ENCODE data around the gene HAGHL. TPM values are rescaled to one million over a fixed set of nuclear protein-coding genes. Genes with fewer than 3 reads are reported as not detected.

HAGHL gene, protein sequence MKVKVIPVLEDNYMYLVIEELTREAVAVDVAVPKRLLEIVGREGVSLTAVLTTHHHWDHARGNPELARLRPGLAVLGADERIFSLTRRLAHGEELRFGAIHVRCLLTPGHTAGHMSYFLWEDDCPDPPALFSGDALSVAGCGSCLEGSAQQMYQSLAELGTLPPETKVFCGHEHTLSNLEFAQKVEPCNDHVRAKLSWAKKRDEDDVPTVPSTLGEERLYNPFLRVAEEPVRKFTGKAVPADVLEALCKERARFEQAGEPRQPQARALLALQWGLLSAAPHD
- total RNA-seq = 1 to 10 TPM; 3.6 to 4.1 TPM
- long read RNA-seq, donor 1, partial matches to known transcripts = 0 of 3 reads
- long read RNA-seq, donor 1, other reads (novel, unspliced or antisense) = 2 of 3 reads
- long read RNA-seq, donor 2, transcript HAGHL-203 (8 exons, 1,347 nt) = major isoform, 7 of 11 reads
- long read RNA-seq, donor 2, partial matches to known transcripts = 0 of 11 reads
- long read RNA-seq, donor 2, other reads (novel, unspliced or antisense) = 4 of 11 reads

DNA sequence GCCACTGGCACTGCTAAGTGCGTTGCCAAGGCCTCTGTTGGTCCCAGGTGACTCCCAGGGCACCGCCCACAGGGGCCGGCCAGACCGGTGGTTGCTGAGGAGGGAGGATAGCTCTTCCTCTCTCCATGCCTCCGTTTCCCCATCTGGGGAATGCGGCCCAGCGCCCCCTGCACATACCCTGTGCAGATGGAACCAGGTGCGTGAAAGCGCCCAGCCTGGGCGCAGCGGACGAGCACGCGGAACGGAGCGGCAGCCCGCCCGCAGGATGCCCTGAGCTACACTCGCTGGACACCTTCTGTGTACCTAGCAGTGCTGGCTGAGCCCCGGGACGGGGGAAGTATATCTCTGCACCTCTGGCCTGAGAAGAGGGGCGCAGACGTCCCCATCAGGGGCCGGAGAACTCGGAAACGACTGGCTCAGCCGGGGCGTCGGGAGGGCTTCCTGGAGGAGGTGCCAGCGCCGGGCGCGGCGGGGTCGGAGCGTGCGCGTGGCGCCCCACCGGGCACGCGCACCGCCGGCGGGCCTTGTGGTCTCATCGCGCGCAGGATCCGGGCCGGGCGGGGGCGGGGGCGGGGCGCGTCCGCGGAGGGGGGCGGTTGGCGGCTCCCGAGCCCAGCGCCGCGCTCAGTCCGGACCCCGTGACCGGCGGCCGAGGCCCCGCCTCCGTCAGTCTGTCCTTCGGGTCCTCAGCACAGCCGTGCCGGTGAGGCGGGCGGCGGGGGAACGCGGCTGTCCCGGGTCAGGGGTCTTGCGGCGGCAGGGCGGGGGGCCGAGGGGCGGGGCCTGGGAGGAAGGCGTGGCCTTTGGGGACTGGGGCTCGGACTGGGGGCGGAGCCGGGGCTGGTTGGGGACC is at the start of gene HAGHL, which contains the start of gene CCDC78:
TSS of gene HAGHL (plus strand) at position 669 of the 853 bp plus-strand sequence. CDS start 404 bp downstream, outside the sequence.
TSS of gene CCDC78 (minus strand) at position 6 of the 853 bp plus-strand sequence. CDS start 76 bp downstream, outside the sequence.
- intact Hi-C loops (cut with DNase I) = no loop called here
- no peak for DNase-seq (ENCODE audit: low spot score)

DNA sequence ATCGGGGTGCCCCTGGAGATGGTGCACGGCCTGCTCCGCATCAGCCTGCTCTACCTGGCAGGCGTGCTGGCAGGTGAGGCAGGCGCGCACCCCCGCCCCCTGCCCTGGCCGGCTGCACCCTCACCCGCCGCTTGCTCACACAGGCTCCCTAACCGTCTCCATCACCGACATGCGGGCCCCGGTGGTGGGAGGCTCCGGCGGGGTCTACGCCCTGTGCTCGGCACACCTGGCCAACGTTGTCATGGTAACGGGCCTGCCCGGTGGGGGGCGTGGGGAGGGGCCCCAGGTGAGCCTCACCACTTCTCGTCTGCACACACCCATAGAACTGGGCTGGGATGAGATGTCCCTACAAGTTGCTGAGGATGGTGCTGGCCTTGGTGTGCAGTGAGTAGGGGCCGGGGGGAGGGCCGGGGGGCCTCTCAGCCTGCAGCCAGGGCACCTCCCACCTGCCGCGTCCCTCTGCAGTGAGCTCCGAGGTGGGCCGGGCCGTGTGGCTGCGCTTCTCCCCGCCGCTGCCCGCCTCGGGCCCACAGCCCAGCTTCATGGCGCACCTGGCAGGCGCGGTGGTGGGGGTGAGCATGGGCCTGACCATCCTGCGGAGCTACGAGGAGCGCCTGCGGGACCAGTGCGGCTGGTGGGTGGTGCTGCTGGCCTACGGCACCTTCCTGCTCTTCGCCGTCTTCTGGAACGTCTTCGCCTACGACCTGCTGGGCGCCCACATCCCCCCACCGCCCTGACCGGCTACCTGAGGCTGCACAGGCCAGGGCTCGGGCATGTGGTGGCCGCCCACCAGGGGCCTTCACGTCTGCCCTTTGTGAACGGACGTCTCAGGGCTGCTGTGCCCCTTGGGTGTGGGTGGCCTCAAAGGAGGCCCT is 49.4 kb upstream of the HAGHL start:
- intact Hi-C loops (cut with DNase I) = no loop called here
- DNase-seq (ENCODE audit: low spot score) = no peak

DNA sequence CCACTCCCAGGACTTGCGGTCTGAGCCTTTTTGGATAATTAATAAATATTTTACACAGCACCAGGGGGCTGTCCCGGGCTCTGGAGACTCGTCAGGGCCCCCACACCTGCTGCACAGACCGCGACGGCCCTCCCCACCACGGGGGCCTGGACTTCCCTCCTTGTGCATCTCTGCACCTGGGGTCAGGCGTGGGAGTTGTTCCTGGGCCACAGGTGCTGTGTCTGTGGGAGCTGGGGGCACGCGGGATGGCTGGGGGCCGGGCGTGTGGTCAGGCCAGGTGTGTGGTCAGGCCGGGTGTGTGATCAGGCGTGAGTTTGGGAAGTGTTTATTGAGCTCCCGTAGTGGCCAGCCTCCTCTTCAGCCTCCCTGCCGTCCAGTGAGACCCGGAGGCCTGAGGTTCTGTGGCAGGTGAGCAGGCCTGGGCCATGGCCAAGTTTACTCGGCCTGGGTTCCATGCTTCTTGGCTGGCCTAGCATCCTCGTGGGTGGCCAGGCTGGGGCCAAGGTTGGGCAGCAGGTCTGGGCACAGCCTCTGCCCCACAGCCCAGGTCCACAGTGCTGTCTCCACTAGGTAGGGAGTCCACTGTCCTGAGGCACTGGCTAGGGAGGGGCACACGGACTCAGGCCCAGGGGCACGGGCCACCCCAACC is 48.6 kb upstream of the HAGHL start:
- intact Hi-C loops (cut with DNase I) = no loop called here
- no peak for DNase-seq (ENCODE audit: low spot score)

DNA sequence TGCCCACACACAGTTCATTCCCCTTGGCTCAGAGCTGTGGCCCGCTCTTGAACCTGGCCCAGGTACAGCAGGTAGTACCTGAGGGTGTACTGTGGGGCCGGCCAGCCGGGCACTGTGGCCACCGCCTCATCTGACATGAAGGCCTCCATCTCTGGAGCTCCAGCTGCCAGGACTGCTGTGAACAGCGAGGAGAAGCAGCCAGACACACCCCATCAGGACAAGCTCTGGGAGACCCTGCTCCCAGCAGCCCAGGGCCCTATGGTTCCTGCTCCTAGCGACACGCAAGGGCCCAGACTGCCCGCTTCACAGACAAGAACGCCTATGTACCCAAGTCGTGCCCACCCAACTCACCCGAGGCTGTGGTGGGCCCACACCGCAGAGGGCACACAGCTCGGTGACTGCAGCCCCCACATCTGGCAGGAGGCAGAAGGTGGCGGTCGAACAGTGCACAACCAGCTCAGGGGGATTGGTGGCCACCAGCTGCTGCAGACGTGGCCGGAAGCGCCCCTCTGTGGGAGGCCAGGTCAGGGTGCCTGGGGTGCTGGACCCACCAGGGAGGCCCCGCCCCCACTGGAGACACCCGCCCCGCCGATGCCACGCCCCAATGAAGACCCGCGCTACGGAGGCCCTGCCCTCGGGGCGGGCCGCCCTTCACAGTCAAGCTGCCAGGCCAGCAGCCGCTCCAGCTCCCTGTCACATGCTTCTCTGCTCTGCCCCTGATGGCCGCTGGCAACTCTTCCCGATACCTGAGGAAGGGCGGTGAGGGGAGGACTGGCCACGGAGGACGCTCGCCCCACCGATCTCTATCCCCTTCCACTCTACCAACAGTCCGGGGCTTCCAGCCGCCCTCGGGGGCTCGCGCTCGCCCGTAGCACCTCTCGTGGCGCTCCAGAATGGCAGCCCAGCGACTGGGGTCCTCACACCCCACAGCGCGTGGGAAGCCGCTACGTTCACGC is 47.8 kb upstream of the HAGHL start:
- intact Hi-C loops (cut with DNase I) = no loop called here
- no peak for DNase-seq (ENCODE audit: low spot score)

DNA sequence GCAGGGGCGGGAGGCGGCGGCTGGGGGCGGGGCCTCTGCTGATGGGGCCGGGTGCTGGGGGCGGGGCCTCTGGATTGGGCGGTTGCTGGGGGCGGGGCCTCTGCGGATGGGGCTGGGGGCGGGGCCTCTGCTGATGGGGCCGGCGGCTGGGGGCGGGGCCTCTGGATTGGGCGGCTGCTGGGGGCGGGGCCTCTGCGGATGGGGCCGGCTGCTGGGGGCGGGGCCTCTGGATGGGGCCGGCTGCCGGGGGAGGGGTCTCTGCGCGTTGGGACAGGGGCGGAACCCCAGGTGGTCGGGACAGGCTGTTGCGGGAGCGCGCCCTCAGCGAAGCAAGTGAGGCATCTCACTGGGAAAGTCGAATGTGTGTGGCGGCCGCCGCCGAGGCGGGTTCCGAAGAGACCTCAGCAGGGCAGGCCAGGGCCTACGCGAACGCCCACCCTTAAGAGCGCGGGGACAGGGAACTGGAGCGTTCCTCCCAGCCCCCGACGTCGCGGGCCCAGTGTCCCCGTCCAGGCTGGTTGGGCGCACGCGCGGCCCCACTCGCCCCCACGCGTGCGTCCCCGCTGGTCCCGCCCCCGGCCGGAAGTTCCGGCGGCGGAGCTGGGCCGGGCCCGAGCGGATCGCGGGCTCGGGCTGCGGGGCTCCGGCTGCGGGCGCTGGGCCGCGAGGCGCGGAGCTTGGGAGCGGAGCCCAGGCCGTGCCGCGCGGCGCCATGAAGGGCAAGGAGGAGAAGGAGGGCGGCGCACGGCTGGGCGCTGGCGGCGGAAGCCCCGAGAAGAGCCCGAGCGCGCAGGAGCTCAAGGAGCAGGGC is 46.9 kb upstream of the HAGHL start, which contains the start of gene STUB1:
TSS of gene STUB1 (plus strand) at position 597 of the 811 bp plus-strand sequence. CDS start at position 713, 116 bp downstream.
- intact Hi-C loops (cut with DNase I) = no loop called here
- DNase-seq (ENCODE audit: low spot score) = peak; percentile 96

DNA sequence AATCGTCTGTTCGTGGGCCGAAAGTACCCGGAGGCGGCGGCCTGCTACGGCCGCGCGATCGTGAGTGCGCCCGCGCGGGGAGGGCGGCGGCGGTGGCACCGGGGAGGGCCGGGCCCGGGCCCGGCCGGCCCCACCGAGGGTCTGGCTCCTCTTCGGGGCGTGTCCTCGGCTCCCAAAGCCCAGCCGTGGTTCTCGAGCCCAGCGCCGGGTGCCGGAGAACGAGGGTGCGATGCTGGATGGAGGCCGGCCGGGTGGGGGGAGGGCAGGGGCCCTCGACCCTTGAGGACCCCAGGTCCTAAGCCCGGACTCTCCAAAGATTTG is 46.3 kb upstream of the HAGHL start:
- DNase-seq (ENCODE audit: low spot score) = no peak
- intact Hi-C loops (cut with DNase I) = no loop called here

DNA sequence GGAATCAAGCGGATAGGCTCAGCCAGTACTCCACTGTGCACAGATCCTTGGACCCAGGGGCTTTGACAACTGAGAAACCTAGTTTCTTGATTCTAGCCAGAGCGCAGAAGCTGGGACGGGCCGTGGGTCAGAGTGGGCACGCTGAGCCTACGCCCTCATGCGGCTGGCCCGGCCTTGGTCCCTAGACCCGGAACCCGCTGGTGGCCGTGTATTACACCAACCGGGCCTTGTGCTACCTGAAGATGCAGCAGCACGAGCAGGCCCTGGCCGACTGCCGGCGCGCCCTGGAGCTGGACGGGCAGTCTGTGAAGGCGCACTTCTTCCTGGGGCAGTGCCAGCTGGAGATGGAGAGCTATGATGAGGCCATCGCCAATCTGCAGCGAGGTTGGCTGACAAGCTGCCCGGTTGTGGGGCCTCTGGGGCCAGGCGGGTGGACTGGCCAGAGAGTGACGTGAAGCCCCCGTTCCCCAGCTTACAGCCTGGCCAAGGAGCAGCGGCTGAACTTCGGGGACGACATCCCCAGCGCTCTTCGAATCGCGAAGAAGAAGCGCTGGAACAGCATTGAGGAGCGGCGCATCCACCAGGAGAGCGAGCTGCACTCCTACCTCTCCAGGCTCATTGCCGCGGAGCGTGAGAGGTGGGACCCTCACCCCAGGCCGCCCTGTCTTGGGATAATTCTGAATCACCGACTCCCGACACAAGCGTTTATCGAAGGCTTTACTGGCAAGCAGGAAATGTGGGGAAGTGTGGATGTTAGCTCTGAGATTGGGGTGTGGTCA is 45.8 kb upstream of the HAGHL start:
- intact Hi-C loops (cut with DNase I) = no loop called here
- DNase-seq (ENCODE audit: low spot score) = no peak

DNA sequence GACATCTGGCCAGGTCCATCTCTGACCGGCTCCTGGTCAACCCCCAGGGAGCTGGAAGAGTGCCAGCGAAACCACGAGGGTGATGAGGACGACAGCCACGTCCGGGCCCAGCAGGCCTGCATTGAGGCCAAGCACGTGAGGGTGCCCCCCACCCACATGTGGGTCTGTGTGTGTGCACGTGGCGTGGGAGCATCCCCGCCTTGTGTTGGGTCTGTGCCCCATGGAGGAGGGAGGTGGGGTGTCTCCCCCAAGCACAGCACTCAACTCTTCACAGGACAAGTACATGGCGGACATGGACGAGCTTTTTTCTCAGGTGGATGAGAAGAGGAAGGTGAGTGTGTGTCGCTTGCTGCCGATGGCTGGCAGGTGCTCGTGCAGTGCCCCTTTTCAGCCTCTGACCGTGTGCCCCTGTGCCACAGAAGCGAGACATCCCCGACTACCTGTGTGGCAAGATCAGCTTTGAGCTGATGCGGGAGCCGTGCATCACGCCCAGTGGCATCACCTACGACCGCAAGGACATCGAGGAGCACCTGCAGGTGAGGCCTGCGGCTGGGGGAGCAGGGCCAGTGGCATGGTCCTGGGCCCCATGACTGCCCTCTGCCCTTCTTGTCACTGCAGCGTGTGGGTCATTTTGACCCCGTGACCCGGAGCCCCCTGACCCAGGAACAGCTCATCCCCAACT is 45.0 kb upstream of the HAGHL start:
- intact Hi-C loops (cut with DNase I) = no loop called here
- no peak for DNase-seq (ENCODE audit: low spot score)

DNA sequence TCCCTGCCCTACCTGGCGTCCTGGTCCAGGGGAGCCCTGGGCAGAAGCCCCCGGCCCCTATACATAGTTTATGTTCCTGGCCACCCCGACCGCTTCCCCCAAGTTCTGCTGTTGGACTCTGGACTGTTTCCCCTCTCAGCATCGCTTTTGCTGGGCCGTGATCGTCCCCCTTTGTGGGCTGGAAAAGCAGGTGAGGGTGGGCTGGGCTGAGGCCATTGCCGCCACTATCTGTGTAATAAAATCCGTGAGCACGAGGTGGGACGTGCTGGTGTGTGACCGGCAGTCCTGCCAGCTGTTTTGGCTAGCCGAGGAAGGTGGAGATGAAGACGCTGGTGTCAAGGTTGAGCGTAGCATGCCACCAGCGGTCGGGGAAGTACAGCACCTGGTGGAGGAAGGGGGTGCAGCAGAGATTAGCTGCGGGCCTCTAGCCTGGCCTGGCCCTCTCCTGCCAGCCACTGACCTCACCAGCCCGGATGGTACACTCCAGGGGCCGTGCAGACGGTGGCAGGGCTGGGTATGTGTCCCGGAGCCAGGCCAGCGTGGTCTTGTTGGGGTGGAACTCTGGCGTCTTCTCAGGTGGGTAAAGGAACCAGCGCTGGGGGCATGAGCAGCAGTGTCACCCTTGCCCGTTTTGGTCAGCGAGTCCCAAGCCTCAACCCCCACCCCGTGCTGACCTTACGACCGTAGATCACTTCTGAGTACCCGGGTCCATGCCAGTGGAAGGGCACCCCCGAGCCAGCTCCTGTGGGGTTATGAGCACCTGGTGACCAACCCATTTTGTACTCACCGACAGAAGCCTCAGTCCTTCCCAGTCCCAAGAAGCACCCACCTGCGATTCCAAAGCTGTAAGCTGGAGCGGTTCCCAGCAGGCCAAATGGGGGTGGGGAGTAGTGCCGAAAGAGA is 44.2 kb upstream of the HAGHL start:
- intact Hi-C loops (cut with DNase I) = no loop called here
- DNase-seq (ENCODE audit: low spot score) = no peak

DNA sequence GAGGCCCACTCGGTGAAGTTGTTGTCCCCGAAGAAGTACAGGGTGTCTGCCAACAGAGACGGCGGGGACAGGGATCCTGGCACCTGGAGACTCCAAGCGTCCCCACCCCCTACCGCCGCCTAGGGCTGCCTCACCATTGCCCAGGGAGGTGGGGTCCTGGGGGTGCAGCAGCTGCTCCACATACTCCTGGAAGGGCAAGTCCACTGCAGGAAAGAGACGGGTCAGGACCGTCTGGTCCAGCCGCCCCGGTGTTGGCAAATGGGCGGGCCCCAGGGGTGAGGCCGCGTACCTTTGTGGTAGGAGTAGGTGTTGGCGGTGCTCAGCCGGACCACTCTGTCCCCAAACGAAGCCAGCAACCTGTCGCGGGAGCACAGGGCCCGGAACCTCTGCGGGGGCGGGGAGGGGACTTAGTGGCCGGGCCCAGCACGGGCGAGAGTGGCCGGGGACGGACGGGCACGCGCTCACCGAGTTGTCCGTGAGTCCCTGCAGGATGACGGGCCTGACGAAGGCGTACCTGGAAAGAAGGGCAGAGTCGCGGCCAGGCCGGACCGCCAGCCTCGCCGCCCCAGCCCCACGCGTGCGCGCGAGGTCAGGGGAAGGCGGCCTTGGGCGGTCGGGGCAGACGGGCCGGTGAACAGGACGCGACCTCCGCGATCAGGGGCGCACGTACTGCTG is 43.4 kb upstream of the HAGHL start:
- intact Hi-C loops (cut with DNase I) = no loop called here
- no peak for DNase-seq (ENCODE audit: low spot score)

DNA sequence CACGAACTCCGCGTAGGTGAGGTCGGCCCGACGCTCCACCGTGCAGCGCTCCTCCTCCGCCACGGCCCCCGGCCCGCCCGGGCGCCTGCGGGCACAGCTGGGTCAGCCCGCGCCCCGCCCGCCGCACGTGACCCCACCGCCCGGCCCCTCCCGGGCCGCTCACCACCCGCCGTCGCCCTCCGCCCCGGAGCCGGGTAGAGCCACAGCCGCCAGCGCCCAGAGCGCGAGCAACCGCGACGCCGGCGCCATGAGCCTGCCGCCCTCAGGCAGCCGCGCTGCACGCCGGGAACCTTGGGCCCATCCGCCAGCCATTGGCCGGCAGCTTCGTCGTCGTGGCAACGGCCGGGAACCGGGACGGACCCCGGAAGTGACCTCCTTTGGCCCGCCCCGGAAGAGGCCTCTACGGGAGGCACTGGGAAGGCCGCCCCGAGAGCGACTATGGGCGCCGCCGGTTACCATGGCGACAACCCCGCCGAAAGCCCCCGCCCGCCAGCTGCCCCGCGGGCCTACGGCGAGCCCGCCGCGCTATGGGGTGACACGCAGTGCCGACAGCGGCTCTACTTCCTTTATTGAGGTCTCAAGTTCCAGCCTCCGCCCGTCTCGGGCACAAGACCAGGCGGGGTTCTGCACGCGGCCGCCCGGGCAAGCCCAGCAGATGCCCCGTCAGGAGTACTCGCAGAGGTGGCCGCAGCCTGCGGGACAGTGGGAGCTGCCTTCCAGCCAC is 42.7 kb upstream of the HAGHL start, which contains the start of gene JMJD8:
TSS of gene JMJD8 (minus strand) at position 264 of the 724 bp plus-strand sequence. CDS start at position 249, 15 bp downstream.
- peak; percentile 99 for DNase-seq (ENCODE audit: low spot score)
- intact Hi-C loops (cut with DNase I) = no loop called here

DNA sequence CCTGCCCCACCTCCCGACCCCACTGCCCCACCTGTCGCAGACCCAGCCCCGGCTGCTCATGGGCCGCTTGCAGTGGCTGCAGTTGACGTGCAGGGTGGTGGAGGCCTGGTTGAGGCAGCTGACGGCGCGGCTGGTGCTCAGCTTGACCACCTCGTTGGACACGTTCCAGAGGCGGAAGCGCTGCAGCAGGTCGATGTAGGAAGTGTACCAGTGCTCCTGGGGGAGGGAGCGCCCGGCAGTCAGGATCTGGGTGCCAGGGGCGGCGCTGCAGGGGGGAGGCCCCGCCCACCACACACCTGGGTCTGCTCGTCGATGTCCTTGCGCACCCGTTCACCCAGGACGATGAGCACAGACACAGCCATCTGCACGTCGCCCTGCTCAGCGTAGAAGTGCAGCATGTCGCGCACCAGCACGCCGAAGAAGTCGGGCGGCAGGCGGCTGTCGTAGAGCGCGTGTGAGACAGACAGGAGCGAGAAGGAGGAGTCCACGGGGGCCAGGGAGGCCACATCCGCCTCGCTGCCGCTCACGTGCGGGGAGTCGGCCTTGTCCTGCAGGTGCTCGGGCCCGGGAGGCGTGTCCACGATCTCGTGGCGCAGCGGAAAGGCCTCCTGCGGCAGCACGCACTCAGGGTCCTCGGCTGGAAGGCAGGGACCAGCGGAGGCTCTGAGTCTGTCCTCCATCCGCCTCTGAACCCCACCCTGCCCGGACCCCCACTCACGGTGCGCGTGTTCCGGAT is 41.8 kb upstream of the HAGHL start:
- DNase-seq (ENCODE audit: low spot score) = no peak
- intact Hi-C loops (cut with DNase I) = no loop called here

DNA sequence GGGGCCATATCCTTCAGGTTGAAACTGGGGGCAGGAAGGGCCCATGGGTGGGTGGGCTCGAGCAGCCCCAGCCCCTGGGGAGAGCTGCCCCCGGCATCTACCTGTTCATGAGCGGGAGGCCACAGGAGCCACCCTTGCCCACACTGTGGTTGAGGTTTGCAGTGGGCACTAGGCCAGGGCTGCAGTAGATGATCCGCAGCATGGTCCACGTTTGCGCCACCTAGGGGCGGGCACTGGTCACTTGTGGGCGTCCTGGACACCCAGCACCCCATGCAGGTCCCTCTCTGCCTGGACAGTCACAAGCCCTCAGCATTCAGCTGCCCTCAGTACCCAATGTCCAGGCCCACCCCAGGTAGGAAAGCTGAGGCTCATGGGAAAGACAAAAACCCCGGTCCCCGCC is 40.9 kb upstream of the HAGHL start:
- intact Hi-C loops (cut with DNase I) = no loop called here
- no peak for DNase-seq (ENCODE audit: low spot score)
